HCT116 (cell line): ENCODE results near the gene PER2. TPM values are rescaled to one million over a fixed set of nuclear protein-coding genes. Genes with fewer than 3 reads are reported as not detected.

Experiments
- ATAC-seq: fragments of 200-7000 bp; cut with Tn5 transposase; 2 replicates; pipeline ENCODE4 v1.9.1; 2020; ENCODE audit warnings: mild to moderate bottlenecking, moderate library complexity
- BruUV-seq: library from RNA; stranded (reverse); fragments of 400-500 nt; replicated peaks from 2 replicates; lab custom pipeline; 2021; lab: Mats Ljungman, UMichigan
- CTCF ChIA-PET: fragments of 300-600 bp; sonication (Branson Sonifier 250); formaldehyde crosslinking; loops from one replicate; lab custom pipeline; 2021; ENCODE audit warnings: antibody characterized with exemption; lab: Charles Lee
- POLR2A ChIA-PET: fragments of 300-600, 350-600 bp; sonication (Branson Sonifier 250); formaldehyde crosslinking; loops from one replicate; lab custom pipeline; 2021; ENCODE audit warnings: antibody characterized with exemption; lab: Charles Lee
- RAD21 ChIA-PET, 2 experiments: fragments of 300-600 bp; sonication (Branson Sonifier 250); formaldehyde crosslinking; loops; one replicate each; lab custom pipeline; 2023; ENCODE audit warnings: low total read pairs in 2 of 2; ENCODE audit not compliant: uncharacterized antibody in 2 of 2, unreplicated experiment in 2 of 2, low non-redundant PET in 1 of 2; lab: Charles Lee
- DNase-seq: peaks from one replicate; pipeline ENCODE4 v3.0.0-alpha.2; 2010; ENCODE audit warnings: low read depth, low spot score
- H2AFZ ChIP-seq: fragments of 200-600 bp; shearing (Covaris generic), sonication (generic); 2 replicates; pipeline ENCODE4 v1.6.1; 2017; ENCODE audit warnings: low read depth, mixed run types, mixed read lengths, antibody characterized with exemption, low read length; ENCODE audit not compliant: poor library complexity, severe bottlenecking
- H3K27ac ChIP-seq: 2 replicates; pipeline ENCODE4 v1.5.1; 2012; ENCODE audit warnings: low read depth, low read length
- H3K27me3 ChIP-seq: fragments of 200-600 bp; sonication (generic); 2 replicates; pipeline ENCODE4 v1.6.1; 2016; ENCODE audit warnings: mixed run types, low read length, mixed read lengths; ENCODE audit not compliant: insufficient read depth
- H3K36me3 ChIP-seq, 2 experiments: fragments of 200-500 bp in 1 of 2; fragments of 200-600 bp in 1 of 2; sonication (Bioruptor generic) in 1 of 2; sonication (generic) in 1 of 2; 2 replicates each; pipeline versions ENCODE4 v1.5.1 to v1.6.1; 2014 to 2016; ENCODE audit warnings: low read length in 2 of 2, inconsistent platforms in 1 of 2, mixed read lengths in 1 of 2, mixed run types in 1 of 2; ENCODE audit not compliant: insufficient read depth in 2 of 2, control insufficient read depth in 1 of 2
- H3K4me1 ChIP-seq, 2 experiments: fragments of 200-600 bp in 1 of 2; sonication (generic) in 1 of 2; 2 replicates each; pipeline versions ENCODE4 v1.5.1 to v1.6.1; 2012 to 2017; ENCODE audit warnings: low read length in 2 of 2, inconsistent platforms in 1 of 2, mild to moderate bottlenecking in 1 of 2, mixed read lengths in 1 of 2, mixed run types in 1 of 2, moderate library complexity in 1 of 2; ENCODE audit not compliant: insufficient read depth in 2 of 2, control insufficient read depth in 1 of 2
- H3K4me2 ChIP-seq: fragments of 200-600 bp; sonication (generic); 2 replicates; pipeline ENCODE4 v1.6.1; 2017; ENCODE audit warnings: mixed run types, low read length, mixed read lengths
- H3K4me3 ChIP-seq, 2 experiments: fragments of 200-600 bp in 1 of 2; sonication (generic) in 1 of 2; replicated peaks in 1 of 2; 2 replicates each; pipeline ENCODE4 v1.5.1; 2011 to 2016; ENCODE audit warnings: low read length in 2 of 2, control low read depth in 1 of 2, low read depth in 1 of 2, mild to moderate bottlenecking in 1 of 2, mixed read lengths in 1 of 2, mixed run types in 1 of 2
- H3K79me2 ChIP-seq: fragments of 200-600 bp; sonication (generic); 2 replicates; pipeline ENCODE4 v1.6.1; 2017; ENCODE audit warnings: mild to moderate bottlenecking, mixed run types, low read length, moderate library complexity, mixed read lengths; ENCODE audit not compliant: insufficient read depth
- H3K9ac ChIP-seq: fragments of 200-600 bp; sonication (generic); 2 replicates; pipeline ENCODE4 v1.6.1; 2016; ENCODE audit warnings: low read length, mixed read lengths
- H3K9me2 ChIP-seq: fragments of 200-600 bp; sonication (generic), shearing (Covaris generic); 2 replicates; pipeline ENCODE4 v1.6.1; 2017; ENCODE audit warnings: mixed run types, mild to moderate bottlenecking, moderate library complexity; ENCODE audit not compliant: insufficient read depth
- H3K9me3 ChIP-seq, 2 experiments: fragments of 200-500 bp in 1 of 2; fragments of 200-600 bp in 1 of 2; sonication (Bioruptor generic) in 1 of 2; sonication (generic) in 1 of 2; 2 replicates each; pipeline ENCODE4 v1.6.1; 2014 to 2017; ENCODE audit warnings: low read length in 2 of 2, mixed read lengths in 2 of 2, inconsistent platforms in 1 of 2, low read depth in 1 of 2, mild to moderate bottlenecking in 1 of 2, mixed run types in 1 of 2, moderate library complexity in 1 of 2; ENCODE audit not compliant: control insufficient read depth in 1 of 2, insufficient read depth in 1 of 2
- H4K20me1 ChIP-seq: fragments of 200-600 bp; sonication (generic), shearing (Covaris generic); 2 replicates; pipeline ENCODE4 v1.6.1; 2017; ENCODE audit warnings: mixed run types, mild to moderate bottlenecking, moderate library complexity; ENCODE audit not compliant: insufficient read depth
- CBX3 ChIP-seq: IDR thresholded peaks from 2 replicates; pipeline ENCODE4 v1.6.1; 2012; ENCODE audit warnings: low read depth
- CTCF ChIP-seq, 3 experiments: fragments of 200-600 bp in 1 of 3; sonication (generic) in 1 of 3; IDR thresholded peaks in 2 of 3; conservative IDR thresholded peaks in 1 of 3; 2 replicates each; pipeline ENCODE4 v1.5.1; 2012 to 2017; ENCODE audit warnings: low read depth in 2 of 3, low read length in 2 of 3, antibody characterized with exemption in 1 of 3, borderline replicate concordance in 1 of 3, control low read depth in 1 of 3, mild to moderate bottlenecking in 1 of 3, mixed read lengths in 1 of 3, mixed run types in 1 of 3, moderate library complexity in 1 of 3; ENCODE audit not compliant: insufficient read depth in 1 of 3
- EGR1 ChIP-seq: IDR thresholded peaks from 2 replicates; pipeline ENCODE4 v1.6.1; 2012; ENCODE audit warnings: low read depth
- ELF1 ChIP-seq: IDR thresholded peaks from 2 replicates; pipeline ENCODE4 v1.6.1; 2012; ENCODE audit warnings: low read depth, borderline replicate concordance
- EZH2 ChIP-seq: fragments of 200-600 bp; sonication (generic); IDR thresholded peaks from 2 replicates; pipeline ENCODE4 v1.6.1; 2017; ENCODE audit warnings: antibody characterized with exemption, mixed run types
- EZH2phosphoT487 ChIP-seq: fragments of 200-600 bp; IDR thresholded peaks from 2 replicates; pipeline ENCODE4 v1.6.1; 2018; ENCODE audit warnings: antibody characterized with exemption, borderline replicate concordance
- FOSL1 ChIP-seq: IDR thresholded peaks from 2 replicates; pipeline ENCODE4 v1.6.1; 2012; ENCODE audit warnings: low read depth
- POLR2A ChIP-seq: IDR thresholded peaks from 2 replicates; pipeline ENCODE4 v1.7.0; 2011; ENCODE audit warnings: borderline replicate concordance; ENCODE audit not compliant: insufficient read depth, insufficient read length; ENCODE audit errors: extremely low read depth
- POLR2AphosphoS5 ChIP-seq: IDR thresholded peaks from 2 replicates; pipeline ENCODE4 v1.6.1; 2011; ENCODE audit warnings: mild to moderate bottlenecking, low read depth, low read length, moderate library complexity
- RAD21 ChIP-seq: IDR thresholded peaks from 2 replicates; pipeline ENCODE4 v1.6.1; 2012; ENCODE audit warnings: low read depth, mild to moderate bottlenecking
- REST ChIP-seq: IDR thresholded peaks from 2 replicates; pipeline ENCODE4 v1.6.1; 2012; ENCODE audit warnings: low read depth
- SIN3A ChIP-seq: IDR thresholded peaks from 2 replicates; pipeline ENCODE4 v1.6.1; 2012; ENCODE audit warnings: low read depth
- SRF ChIP-seq: IDR thresholded peaks from 2 replicates; pipeline ENCODE4 v1.6.1; 2012; ENCODE audit warnings: low read depth
- TCF7L2 ChIP-seq: IDR thresholded peaks from 2 replicates; pipeline ENCODE4 v1.7.0; 2011; ENCODE audit warnings: borderline replicate concordance, inconsistent platforms; ENCODE audit not compliant: insufficient read depth, insufficient read length; ENCODE audit errors: extremely low read depth
- YY1 ChIP-seq: IDR thresholded peaks from 2 replicates; pipeline ENCODE4 v1.6.1; 2011; ENCODE audit warnings: low read length, low read depth, moderate library complexity, mild to moderate bottlenecking; ENCODE audit not compliant: insufficient replicate concordance; ENCODE audit errors: extremely low read depth
- intact Hi-C: fragments of 100-400 bp; cut with micrococcal nuclease; formaldehyde crosslinking; loops from 2 replicates; pipeline ENCODE4 v1.10.0; 2022
- total RNA-seq: library from RNA; stranded (reverse); gene quantifications from one replicate; pipeline ENCODE4 v1.2.1, GENCODE V29; 2021; ENCODE audit not compliant: unreplicated experiment
- TF ChIP-seq, protein P1 (sequence below): IDR thresholded peaks from 2 replicates; pipeline ENCODE4 v1.6.1; 2011; ENCODE audit warnings: mild to moderate bottlenecking, low read length, moderate library complexity; ENCODE audit not compliant: insufficient replicate concordance; ENCODE audit errors: extremely low read depth
- TF ChIP-seq, protein P2 (sequence below): IDR thresholded peaks from 2 replicates; pipeline ENCODE4 v1.6.1; 2012
- TF ChIP-seq, protein P3 (sequence below): IDR thresholded peaks from 2 replicates; pipeline ENCODE4 v1.6.1; 2012

Gene PER2
- total RNA-seq, 1 experiment from 2014 or later, result 18.7 TPM

GRCh38 chr2:238313991-238314350, 25.6 kb upstream of the PER2 start:
- ATAC-seq, result no peak
- 0 out of 4 replicates have a peak, but pooled peaks cover 0 to 3% of the 10 kb centered on the region in 2 experiments for H3K9me3 ChIP-seq

More at GRCh38 chr2:238313991-238314350, 25.6 kb upstream of the PER2 start:
- no peak overlapping the region for H3K27ac ChIP-seq
- H3K4me3 ChIP-seq, result no peak overlapping the region
- no peak for DNase-seq
- H3K4me2 ChIP-seq, result no peak overlapping the region
- intact Hi-C loops, result no loop called here
- H3K4me1 ChIP-seq, result no peaks in the 10 kb centered on the region; a peak in 1 of 4 replicates
- no peaks in the 10 kb centered on the region for H3K27me3 ChIP-seq
- no peaks in the 10 kb centered on the region for H4K20me1 ChIP-seq
- ChIA-PET CTCF (no interaction called here), POLR2A (no interaction called here), RAD21 (no interaction called here)
- no TSS peak for BruUV-seq
- TF ChIP-seq EGR1 (no peak), YY1 (no peak), SIN3A (no peak), REST (no peak), FOSL1 (no peak), EZH2phosphoT487 (no peak), EZH2 (no peak), POLR2AphosphoS5 (no peak), TCF7L2 (no peak), ELF1 (no peak), CBX3 (no peak), POLR2A (no peak), RAD21 (no peak), SRF (no peak), CTCF (IDR thresholded peaks at IDR 0.05 in 2 of 3, conservative IDR thresholded peaks at IDR 0.05 in 1 of 3; ENCODE audit: borderline replicate concordance in 1 of 3, insufficient read depth in 1 of 3, low read depth in 2 of 3, low read length in 2 of 3) (no peak)
- TF ChIP-seq, protein P1, sequence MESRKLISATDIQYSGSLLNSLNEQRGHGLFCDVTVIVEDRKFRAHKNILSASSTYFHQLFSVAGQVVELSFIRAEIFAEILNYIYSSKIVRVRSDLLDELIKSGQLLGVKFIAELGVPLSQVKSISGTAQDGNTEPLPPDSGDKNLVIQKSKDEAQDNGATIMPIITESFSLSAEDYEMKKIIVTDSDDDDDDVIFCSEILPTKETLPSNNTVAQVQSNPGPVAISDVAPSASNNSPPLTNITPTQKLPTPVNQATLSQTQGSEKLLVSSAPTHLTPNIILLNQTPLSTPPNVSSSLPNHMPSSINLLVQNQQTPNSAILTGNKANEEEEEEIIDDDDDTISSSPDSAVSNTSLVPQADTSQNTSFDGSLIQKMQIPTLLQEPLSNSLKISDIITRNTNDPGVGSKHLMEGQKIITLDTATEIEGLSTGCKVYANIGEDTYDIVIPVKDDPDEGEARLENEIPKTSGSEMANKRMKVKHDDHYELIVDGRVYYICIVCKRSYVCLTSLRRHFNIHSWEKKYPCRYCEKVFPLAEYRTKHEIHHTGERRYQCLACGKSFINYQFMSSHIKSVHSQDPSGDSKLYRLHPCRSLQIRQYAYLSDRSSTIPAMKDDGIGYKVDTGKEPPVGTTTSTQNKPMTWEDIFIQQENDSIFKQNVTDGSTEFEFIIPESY, result no peak
- TF ChIP-seq, protein P2, sequence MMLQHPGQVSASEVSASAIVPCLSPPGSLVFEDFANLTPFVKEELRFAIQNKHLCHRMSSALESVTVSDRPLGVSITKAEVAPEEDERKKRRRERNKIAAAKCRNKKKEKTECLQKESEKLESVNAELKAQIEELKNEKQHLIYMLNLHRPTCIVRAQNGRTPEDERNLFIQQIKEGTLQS, result no peak
- TF ChIP-seq, protein P3, sequence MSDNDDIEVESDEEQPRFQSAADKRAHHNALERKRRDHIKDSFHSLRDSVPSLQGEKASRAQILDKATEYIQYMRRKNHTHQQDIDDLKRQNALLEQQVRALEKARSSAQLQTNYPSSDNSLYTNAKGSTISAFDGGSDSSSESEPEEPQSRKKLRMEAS, result no peak
- no peak overlapping the region for H2AFZ ChIP-seq
- no peaks in the 10 kb centered on the region for H3K9me2 ChIP-seq
- no peaks in the 10 kb centered on the region for H3K36me3 ChIP-seq
- no peaks in the 10 kb centered on the region for H3K79me2 ChIP-seq
- no peak overlapping the region for H3K9ac ChIP-seq
